ENCODE measurements around the gene CNOT9.
"Not testable (repeated sequence)": the region's sequence is repeated elsewhere in the genome, so short reads cannot be mapped to it uniquely, and the experiment has no call there.

Gene CNOT9, protein sequence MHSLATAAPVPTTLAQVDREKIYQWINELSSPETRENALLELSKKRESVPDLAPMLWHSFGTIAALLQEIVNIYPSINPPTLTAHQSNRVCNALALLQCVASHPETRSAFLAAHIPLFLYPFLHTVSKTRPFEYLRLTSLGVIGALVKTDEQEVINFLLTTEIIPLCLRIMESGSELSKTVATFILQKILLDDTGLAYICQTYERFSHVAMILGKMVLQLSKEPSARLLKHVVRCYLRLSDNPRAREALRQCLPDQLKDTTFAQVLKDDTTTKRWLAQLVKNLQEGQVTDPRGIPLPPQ

DNA sequence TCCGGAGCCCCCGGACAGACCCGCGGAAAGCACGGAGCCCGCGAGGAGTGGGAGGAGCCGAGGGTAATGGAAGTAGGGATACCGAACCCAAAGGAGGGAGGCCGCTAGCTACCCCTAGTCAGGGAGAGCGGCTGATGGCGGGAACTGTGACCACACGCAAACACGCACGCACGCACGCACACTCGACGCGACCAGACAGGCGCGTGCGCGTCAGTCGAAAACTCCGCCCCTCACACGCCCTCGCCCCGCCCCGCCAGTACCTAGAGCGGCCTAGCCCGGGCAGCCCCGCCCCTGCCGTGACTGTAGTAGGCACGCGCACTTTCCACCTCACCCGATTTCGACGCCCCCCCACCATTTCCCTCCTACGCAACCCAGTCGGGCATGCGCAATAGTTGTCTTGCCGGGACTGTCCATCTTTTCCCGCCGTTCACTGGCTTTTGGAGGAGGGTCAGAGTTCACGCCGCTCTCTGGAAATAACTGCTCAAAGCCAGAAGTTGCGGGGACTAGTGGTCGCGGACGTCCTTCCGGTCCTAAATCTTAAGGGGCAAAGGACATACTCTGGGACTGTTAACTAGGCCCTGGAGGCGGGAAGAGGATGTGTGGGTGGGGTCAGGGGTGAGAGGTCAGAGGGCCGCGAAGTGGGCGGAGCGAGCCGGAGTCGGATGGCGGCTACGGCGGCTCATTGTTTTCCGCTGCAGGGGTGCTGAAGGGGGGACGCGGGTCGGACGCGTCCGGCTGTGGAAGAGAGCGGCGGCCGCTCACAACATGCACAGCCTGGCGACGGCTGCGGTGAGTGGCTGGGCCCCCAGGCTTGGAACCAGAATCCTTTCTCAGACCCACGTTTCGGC is at the start of gene CNOT9, which contains the start of gene USP37:
CNOT9 (plus strand) TSS at position 650 of the 848 bp plus-strand sequence; CDS start at position 766, 116 bp downstream.
USP37 (minus strand) TSS at position 162 of the 848 bp plus-strand sequence. CDS start 9,698 bp downstream, outside the sequence.
- DNase-seq (ENCODE audit: low spot score) (peak; percentile 98), FAIRE-seq (peak; percentile 76)

- FAIRE-seq (no peak), DNase-seq (ENCODE audit: low spot score) (no peak)
Measured at GRCh38 chr2:218518876-218519275, 49.8 kb upstream of the CNOT9 start.

DNA sequence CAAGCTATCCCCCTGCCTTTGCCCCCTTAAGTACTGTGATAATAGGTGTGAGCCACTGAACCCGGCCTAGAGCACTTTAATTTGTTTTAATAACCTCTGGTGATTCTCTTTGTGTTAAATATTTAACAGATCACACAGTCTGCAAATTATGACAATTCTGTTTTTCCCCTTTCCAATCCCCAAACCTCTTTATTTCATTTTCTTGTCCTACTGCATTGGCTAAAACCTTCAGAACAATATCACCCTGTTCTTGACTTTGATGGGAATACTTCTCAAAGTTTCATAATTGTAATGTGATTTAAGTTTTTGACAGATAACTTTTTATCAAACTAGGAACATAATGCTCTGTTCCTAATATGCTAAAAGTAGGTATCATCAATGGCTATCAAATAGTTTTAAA is 45.0 kb upstream of the CNOT9 start:
- FAIRE-seq (no peak), DNase-seq (ENCODE audit: low spot score) (no peak)

DNA sequence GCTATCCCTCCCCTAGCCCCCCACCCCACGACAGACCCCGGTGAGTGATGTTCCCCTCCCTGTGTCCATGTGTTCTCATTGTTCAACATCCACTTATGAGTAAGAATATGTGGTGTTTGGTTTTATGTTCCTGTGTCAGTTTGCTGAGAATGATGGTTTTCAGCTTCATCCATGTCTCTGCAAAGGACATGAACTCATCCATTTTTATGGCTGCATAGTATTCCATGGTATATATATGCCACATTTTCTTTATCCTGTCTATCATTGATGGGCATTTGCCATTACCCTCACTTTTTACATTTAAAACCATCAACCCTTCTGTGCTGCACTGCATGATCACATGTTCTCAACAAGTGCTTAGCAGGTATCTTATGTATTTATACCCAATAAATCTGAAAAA is 40.2 kb upstream of the CNOT9 start:
- not testable (repeated sequence) for DNase-seq (ENCODE audit: low spot score); FAIRE-seq

- DNase-seq (ENCODE audit: low spot score) = no peak
- FAIRE-seq = no peak
Measured at GRCh38 chr2:218529990-218530389, 38.6 kb upstream of the CNOT9 start.

- FAIRE-seq (no peak), DNase-seq (ENCODE audit: low spot score) (no peak)
Measured at GRCh38 chr2:218536804-218537494, 31.7 kb upstream of the CNOT9 start.

DNA sequence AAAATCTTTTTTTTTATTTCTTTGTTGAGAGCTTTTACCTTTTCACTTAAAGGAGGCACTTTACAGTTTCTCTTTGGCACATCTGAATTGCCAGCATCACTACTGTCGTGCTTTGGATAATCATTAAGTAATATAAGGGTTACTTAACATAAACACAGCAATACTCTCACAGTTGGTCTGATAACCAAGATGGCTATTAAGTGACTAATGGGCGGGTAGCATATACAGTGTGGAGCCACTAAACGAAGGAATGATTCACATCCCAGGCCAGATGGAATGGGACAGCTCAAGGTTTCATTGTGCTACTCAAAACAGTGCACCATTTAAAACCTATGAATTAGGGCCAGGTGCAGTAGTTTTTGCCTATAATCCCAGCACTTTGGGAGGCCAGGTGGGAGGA is 28.6 kb upstream of the CNOT9 start:
- no peak for DNase-seq (ENCODE audit: low spot score)
- FAIRE-seq = no peak

DNA sequence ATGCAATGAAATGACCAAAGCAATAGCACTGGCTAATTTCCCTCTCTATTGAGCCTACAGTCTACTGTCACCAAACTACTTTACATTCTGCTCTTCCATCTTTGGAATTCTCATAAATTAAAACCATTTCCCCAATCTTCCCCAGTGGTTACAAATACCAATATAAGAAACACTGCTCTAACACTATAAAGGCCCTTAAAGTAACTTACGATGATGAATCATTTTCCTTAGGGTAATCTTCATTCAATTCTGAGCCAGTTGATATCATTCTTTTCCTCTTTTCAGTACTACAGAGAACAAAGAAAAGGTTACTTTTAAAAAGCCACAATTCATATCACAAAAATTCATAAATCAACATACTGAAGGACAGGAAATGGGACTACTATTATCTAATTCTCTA is 22.6 kb upstream of the CNOT9 start:
- FAIRE-seq = no peak
- DNase-seq (ENCODE audit: low spot score) = no peak

DNA sequence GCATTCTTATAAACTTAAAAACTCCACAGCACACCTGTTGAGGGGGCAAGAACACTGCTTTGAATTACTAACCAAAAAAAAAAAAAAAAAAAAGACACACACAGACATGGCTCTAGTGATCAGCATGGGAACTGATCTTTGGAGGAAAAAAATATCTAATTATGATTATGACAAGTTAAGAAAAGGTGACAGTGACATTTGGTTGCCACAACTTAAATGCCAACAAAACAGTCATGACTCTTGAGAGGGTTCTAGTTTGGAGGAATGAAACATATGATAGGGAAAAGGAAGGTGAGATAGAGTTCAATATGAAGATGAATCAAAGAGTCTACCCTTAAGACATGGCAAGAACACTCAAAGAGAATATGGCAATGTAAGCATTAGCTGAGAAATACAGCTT is 21.1 kb upstream of the CNOT9 start:
- DNase-seq (ENCODE audit: low spot score) (no peak), FAIRE-seq (no peak)

- FAIRE-seq = no peak
- DNase-seq (ENCODE audit: low spot score) = no peak
Measured at GRCh38 chr2:218547978-218548377, 20.7 kb upstream of the CNOT9 start.

- not testable (repeated sequence) for FAIRE-seq; DNase-seq (ENCODE audit: low spot score)
Measured at GRCh38 chr2:218554225-218554624, 14.4 kb upstream of the CNOT9 start.

DNA sequence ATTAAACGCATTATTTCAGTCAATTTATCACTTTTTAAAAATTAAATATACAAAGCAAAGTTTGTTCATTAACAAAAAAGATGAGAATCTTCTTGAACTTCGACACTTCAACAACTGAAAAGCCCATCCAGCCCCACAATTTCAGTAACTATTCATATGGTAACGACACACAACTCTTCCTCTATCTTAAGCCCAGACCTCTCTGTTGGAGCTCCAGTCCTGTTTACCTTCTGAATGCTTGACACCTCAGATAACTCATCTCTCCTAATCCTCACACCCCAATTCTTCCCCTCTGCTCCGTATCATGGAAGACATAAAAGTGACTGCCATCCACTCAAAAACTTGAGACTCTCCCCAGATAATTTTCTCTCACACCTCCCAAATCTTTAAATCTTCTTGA is 13.1 kb upstream of the CNOT9 start:
- no peak for DNase-seq (ENCODE audit: low spot score)
- no peak for FAIRE-seq

DNA sequence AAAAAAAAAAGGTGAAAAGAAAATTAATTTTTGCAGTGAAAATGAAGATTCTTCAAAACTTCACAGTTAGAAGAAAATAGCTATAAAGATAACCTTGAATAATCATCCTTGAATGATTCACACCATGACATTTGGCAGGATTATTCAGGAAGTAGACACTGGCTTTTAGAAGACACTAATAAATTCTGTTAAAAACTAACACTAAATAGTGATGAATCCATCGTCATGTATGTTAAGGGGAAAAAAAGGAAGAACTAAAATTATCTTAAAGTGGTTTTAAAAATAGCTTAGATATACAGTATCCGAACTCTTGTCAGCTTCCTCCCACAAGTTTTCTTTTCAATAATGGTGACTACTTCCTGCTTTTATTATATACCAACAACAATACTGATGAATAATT is 10.7 kb upstream of the CNOT9 start:
- no peak for FAIRE-seq

DNA sequence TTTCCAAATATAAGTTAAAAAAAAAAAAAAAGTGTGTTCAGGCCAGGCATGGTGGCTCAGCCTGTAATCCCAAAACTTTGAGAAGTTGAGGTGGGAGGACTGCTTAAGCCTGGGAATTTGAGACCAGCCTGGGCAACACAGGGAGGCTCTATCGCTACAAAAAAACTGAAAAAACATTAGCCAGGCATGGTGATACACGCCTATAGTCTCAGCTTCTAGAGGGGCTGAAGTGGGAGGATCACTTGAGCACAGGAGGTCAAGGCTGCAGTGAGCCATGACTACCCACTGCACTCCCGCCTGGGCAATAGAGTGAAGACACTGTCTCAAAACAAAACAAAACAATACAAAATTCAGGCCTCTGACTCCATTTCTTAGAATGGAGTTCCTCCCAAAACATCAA is 9.7 kb upstream of the CNOT9 start:
- FAIRE-seq (no peak), DNase-seq (ENCODE audit: low spot score) (no peak)

More for the DNA sequence above, 10.7 kb upstream of the CNOT9 start:
- no peak for DNase-seq (ENCODE audit: low spot score)

DNA sequence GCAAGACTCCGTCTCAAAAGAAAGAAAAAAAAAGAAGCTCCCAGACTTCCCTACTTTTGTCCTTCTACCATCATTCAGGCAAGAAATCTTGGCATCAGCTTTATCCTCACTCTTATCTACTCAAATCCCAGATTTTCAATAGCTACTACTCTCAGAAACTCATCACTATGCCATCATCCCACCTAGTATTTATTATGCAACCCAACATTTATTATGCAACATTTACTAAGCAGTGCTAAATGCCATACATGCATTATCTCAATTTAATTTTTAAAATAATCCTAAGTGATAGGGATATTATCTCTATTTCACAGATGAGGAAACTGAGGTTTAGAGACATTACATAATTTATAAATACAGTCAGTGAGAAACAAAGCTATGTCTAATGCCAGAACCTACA is 4.6 kb upstream of the CNOT9 start:
- DNase-seq (ENCODE audit: low spot score) = no peak
- no peak for FAIRE-seq

DNA sequence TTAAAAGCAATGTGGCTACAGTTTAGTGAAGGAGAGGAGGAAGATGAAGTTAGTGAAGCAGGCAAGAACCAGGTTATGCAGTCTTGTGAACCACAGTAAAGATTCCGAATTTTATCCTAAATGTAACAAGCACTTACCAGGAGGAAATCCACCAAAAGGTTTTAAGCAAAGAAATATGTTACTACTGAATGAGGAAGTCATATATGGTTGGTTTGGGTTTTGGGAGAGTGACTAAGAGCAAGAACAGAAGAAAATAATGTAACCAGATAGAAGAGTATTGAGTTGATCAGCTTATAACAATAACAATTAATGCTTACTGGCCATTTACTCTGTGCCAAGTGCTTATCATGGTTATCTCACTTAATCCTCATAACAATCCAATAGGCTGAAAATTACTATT is 2.3 kb upstream of the CNOT9 start:
- DNase-seq (ENCODE audit: low spot score) (no peak), FAIRE-seq (no peak)

GRCh38 chr2:218567797-218568189 is 846 bp upstream of the CNOT9 start:
- DNase-seq (ENCODE audit: low spot score) = no peak
- no peak for FAIRE-seq

DNA sequence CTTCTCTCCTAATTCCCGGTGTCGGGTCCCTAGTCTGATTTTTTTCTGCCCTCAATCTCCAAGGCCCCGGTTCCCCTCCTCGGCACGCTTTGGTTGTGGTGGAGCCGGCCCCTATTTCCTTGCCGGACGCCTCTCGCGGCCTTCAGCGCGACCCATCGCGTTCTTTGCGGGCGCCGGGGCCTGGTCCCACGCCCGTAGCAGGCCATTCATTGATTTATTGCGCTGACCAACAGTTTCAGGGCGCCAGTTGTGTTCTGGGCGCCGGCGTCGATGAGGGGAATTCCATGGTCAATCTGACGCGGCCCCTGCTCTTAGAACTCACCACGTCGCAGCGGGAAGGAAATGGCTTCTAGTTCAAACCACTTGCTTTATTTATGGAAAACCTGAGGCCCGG is 396 bp downstream of the CNOT9 start:
- no peak for FAIRE-seq
- DNase-seq (ENCODE audit: low spot score) = peak; percentile 38

- no peak for DNase-seq (ENCODE audit: low spot score)
- no peak for FAIRE-seq
Measured at GRCh38 chr2:218569661-218570500, 1.2 kb downstream of the CNOT9 start.

GRCh38 chr2:218570850-218571249 is 2.2 kb downstream of the CNOT9 start:
- DNase-seq (ENCODE audit: low spot score) = no peak
- no peak for FAIRE-seq

DNA sequence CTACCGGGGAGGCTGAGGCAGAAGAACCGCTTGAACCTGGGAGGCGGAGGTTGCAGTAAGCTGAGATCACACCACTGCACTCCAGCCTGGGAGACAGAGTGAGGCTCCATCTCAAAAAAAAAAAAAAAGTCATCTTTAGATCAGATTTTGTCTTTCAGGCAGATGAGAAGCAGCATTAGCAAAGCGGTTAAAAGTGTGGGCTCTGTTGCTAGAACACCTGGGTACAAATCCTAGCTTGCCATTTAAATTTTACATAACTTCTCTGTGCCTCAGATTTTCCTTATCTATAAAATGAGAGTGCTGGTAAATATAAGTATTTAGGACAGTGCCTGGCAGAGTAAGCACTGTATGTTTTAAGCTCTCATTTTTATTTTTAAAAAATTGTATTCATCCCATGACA is 8.2 kb downstream of the CNOT9 start:
- DNase-seq (ENCODE audit: low spot score) (no peak), FAIRE-seq (no peak)
